Glutamatergic neuron (in vitro differentiated cells): Measurements from ENCODE around the gene MAFG. TPM values are rescaled to one million over a fixed set of nuclear protein-coding genes. Genes with fewer than 3 reads are reported as not detected.

Experiments
- DNase-seq: peaks from one replicate; pipeline ENCODE4 v3.0.0; 2022
- H3K27ac Mint-ChIP-seq: one replicate; pipeline ENCODE4 v1.8.0; 2020; ENCODE audit warnings: mild to moderate bottlenecking, mixed read lengths, inconsistent platforms; ENCODE audit not compliant: unreplicated experiment
- H3K27me3 Mint-ChIP-seq: one replicate; pipeline ENCODE4 v1.8.0; 2020; ENCODE audit warnings: mild to moderate bottlenecking, moderate library complexity, mixed read lengths, inconsistent platforms; ENCODE audit not compliant: unreplicated experiment
- H3K36me3 Mint-ChIP-seq: one replicate; pipeline ENCODE4 v1.8.0; 2020; ENCODE audit warnings: mild to moderate bottlenecking, mixed read lengths, inconsistent platforms; ENCODE audit not compliant: unreplicated experiment
- H3K4me1 Mint-ChIP-seq: one replicate; pipeline ENCODE4 v1.8.0; 2020; ENCODE audit warnings: mild to moderate bottlenecking, low read depth, mixed read lengths, inconsistent platforms; ENCODE audit not compliant: unreplicated experiment
- H3K4me3 Mint-ChIP-seq: one replicate; pipeline ENCODE4 v1.8.0; 2020; ENCODE audit warnings: mild to moderate bottlenecking, mixed read lengths, inconsistent platforms; ENCODE audit not compliant: unreplicated experiment
- H3K9me3 Mint-ChIP-seq: one replicate; pipeline ENCODE4 v1.8.0; 2020; ENCODE audit warnings: mild to moderate bottlenecking, moderate library complexity, mixed read lengths, inconsistent platforms; ENCODE audit not compliant: unreplicated experiment
- total RNA-seq: library from RNA; stranded (reverse); fragmentation: NEBNext Ultra II Directional; extraction: Animal tissue kit (Norgen Biotek cat#: 25700); gene quantifications from one replicate; pipeline ENCODE4 v1.2.1, GENCODE V29; 2021; ENCODE audit not compliant: unreplicated experiment
- TF ChIP-seq, protein P1 (sequence below): fragments of 200-600 bp; sonication (generic); IDR thresholded peaks from one replicate; pipeline ENCODE4 v1.5.0; 2021; ENCODE audit not compliant: partially characterized antibody, unreplicated experiment

The MAFG gene
- total RNA-seq, 1 donor from 2014 or later, result 30.6 TPM

DNA sequence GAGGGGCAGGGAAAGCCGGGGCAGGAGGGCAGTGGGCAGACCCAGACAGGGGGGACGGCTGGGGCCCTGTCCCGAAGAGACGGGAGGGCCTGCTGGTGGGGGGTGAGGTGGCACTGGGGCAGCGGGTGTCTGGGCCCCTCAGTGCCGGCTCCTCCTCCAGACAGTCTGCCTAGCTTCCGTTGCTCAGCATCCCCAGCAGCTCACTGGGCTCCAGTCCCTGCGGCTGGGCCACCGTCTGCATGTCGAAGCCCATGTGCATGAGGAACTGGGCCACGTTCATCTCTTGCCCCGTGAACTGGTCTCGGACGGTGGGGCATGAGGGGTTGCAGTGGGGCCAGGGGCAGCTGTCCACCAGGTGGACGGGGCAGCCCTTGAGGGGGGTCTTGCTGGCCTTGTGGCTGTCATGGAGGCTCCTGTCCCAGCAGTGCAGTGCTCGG lies 25.3 kb upstream of the MAFG start:
- TF ChIP-seq, protein P1, sequence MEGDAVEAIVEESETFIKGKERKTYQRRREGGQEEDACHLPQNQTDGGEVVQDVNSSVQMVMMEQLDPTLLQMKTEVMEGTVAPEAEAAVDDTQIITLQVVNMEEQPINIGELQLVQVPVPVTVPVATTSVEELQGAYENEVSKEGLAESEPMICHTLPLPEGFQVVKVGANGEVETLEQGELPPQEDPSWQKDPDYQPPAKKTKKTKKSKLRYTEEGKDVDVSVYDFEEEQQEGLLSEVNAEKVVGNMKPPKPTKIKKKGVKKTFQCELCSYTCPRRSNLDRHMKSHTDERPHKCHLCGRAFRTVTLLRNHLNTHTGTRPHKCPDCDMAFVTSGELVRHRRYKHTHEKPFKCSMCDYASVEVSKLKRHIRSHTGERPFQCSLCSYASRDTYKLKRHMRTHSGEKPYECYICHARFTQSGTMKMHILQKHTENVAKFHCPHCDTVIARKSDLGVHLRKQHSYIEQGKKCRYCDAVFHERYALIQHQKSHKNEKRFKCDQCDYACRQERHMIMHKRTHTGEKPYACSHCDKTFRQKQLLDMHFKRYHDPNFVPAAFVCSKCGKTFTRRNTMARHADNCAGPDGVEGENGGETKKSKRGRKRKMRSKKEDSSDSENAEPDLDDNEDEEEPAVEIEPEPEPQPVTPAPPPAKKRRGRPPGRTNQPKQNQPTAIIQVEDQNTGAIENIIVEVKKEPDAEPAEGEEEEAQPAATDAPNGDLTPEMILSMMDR, result no peak
- no peaks in the 10 kb centered on the region for H3K36me3 Mint-ChIP-seq
- DNase-seq, result no peak
- peaks cover 13% of the 10 kb centered on the region for H3K4me1 Mint-ChIP-seq
- peak overlapping the region; percentile 48 for H3K27ac Mint-ChIP-seq
- H3K4me3 Mint-ChIP-seq, result no peak overlapping the region
- peaks cover 9% of the 10 kb centered on the region for H3K9me3 Mint-ChIP-seq
- peaks cover 8% of the 10 kb centered on the region for H3K27me3 Mint-ChIP-seq

DNA sequence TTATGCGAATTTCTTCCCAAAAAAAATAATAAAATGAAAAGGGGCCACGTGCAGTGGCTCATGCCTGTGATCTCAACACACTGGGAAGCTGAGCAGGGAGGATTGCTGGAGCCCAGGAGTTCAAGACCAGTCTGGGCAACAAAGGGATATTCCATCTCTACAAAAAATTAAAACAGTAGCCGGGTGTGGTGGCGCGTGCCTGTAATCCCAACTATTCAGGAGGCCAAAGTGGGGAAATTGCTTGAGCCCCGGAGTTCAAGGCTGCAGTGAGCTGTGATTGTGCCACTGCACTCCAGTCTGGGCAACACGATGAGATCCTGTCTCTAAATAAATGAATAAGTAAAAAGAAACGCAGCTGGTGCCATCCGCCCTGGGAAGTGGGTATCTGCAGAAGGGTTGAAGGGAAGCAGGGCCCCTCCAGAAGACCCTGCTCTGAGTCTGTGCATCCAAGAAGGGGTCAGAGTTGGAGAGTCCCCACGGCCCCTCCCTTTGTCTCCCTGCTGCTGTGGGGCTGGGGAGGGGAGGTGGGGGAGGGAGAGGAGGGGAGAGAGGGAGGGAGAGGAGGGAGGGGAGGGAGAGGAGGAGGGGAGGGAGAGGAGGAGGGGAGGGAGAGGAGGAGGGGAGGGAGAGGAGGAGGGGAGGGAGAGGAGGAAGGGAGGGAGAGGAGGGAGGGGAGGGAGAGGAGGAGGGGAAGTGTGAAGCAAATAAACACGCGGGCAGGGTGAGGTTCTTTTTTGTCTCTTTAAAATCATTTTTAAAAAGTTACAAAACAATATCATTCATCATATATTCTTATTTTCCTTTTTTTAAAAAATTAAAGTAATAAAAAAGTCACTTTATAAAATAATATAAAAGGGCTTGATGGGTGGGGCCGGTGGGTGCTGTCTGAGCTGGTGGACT lies 24.5 kb upstream of the MAFG start:
- TF ChIP-seq, protein P1, result no peak
- Mint-ChIP-seq H3K36me3 (no peaks in the 10 kb centered on the region), H3K4me3 (no peak overlapping the region), H3K27ac (peak overlapping the region; percentile 48), H3K9me3 (peaks cover 6% of the 10 kb centered on the region), H3K27me3 (peaks cover 3% of the 10 kb centered on the region), H3K4me1 (peaks cover 9% of the 10 kb centered on the region)
- DNase-seq, result no peak

DNA sequence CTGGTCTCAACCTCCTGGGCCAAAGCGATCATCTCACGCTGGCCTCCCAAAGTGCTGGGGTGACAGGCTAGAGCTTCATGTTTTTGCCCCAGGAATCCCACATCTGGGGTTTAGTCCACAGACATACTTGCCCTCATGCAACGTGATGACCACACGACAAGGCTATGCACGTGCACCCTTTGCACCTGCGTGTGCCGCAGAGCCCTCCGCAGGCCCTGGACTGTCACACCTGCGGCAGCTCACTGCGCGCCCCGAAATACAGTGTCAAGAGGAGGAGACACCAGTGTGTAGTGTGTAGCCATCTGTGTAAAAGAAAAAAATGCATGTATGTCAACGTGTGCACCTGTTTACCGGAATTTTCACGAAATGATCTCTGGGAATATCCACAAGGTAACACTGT lies 23.0 kb upstream of the MAFG start:
- Mint-ChIP-seq H3K27ac (peak overlapping the region; percentile 72), H3K36me3 (no peaks in the 10 kb centered on the region), H3K4me1 (peaks cover 7% of the 10 kb centered on the region), H3K4me3 (no peak overlapping the region), H3K27me3 (peaks cover 3% of the 10 kb centered on the region), H3K9me3 (peaks cover 3% of the 10 kb centered on the region)
- DNase-seq, result no peak
- TF ChIP-seq, protein P1, result no peak

DNA sequence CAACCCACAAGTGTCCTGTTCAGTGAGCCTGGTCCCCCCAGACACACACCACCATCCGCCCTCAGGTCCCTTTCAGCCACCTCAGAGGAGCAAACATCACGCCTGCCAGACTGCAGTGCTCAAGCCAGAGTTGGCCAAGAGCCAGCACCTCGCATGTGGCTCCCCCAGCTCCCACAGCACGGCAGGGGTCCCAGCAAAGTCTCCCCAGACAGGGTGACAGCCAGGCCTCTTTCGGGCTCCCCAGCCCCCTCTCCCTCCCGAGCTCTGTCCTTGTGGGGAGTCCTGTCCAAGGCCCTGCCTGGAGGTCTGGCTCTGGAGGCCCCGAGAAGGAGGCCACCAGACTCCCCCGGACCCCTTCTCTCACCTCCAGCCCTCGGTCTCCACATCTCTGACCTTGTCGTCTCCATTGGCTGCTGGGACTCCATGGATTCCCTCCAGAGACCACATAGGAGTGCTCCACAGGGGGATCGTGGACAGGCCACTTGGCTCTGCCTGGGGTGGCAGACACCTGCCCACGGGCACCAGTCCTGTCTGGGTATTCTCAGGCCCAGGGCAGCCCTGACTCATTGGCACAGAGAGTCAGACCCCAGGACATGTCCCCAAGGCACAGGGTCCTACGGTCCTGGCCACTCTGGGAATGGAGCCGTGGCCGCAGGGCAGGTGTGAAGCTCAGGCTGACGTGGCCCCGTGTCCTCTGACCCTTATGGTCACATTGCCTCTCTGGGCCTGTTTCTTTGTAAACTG lies 21.3 kb upstream of the MAFG start:
- Mint-ChIP-seq H3K27me3 (peaks cover 3% of the 10 kb centered on the region), H3K4me1 (peaks cover 7% of the 10 kb centered on the region), H3K36me3 (no peaks in the 10 kb centered on the region), H3K9me3 (peaks cover 3% of the 10 kb centered on the region), H3K27ac (no peak overlapping the region), H3K4me3 (no peak overlapping the region)
- TF ChIP-seq, protein P1, result no peak
- no peak for DNase-seq
